Neural progenitor cell (in vitro differentiated cells): ENCODE results near the gene RAB17.

Experiments
- EZH2phosphoT487 ChIP-seq: fragments of 200-600 bp; sonication (generic); IDR thresholded peaks from 2 replicates; pipeline ENCODE4 v1.6.1; 2017; ENCODE audit warnings: antibody characterized with exemption
- TF ChIP-seq, protein P1 (sequence below): fragments of 200-600 bp; sonication (generic); IDR thresholded peaks from 2 replicates; pipeline ENCODE4 v1.5.1; 2017; ENCODE audit warnings: antibody characterized with exemption, mild to moderate bottlenecking

DNA sequence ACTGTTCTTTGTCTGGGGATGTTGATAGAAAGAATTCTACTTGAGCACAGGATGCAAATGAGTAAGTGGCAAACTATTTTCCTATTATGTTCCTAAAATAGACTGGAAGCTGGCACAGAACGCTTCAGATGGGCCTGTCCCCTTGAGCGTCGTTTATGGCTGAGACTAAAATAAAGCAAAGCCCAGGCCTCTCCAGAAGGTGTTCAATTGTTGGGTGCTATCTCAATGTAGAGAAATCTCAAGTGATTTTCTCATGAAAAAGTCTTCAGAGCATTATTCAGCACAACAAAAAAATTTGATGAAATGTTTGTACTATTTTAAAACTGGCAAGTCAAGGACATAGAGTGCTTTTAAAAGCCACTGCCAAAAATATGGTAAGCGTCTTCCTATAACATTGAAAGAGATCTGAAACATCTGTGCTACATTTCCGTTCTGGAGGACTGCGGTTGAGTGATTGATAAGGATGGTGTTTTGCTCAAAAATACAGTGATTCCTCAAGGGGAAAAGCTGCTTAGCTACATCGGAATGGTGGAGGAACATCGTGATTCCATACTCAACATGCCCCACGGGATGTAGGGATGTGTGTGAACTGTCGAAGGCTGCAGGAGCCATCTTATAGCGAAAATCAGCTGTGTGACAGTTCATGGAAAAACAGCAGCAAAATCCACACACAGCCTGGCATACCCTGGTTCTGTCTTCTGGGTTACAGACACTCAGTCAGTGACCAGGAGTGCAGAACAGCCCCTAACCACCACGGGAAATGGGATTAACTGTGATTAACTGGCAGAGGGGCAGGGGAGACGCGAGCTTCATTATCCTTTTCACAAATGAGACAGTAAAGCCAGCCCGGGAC lies 26.4 kb upstream of the RAB17 start:
- TF ChIP-seq, protein P1, sequence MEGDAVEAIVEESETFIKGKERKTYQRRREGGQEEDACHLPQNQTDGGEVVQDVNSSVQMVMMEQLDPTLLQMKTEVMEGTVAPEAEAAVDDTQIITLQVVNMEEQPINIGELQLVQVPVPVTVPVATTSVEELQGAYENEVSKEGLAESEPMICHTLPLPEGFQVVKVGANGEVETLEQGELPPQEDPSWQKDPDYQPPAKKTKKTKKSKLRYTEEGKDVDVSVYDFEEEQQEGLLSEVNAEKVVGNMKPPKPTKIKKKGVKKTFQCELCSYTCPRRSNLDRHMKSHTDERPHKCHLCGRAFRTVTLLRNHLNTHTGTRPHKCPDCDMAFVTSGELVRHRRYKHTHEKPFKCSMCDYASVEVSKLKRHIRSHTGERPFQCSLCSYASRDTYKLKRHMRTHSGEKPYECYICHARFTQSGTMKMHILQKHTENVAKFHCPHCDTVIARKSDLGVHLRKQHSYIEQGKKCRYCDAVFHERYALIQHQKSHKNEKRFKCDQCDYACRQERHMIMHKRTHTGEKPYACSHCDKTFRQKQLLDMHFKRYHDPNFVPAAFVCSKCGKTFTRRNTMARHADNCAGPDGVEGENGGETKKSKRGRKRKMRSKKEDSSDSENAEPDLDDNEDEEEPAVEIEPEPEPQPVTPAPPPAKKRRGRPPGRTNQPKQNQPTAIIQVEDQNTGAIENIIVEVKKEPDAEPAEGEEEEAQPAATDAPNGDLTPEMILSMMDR: no peak
- TF ChIP-seq EZH2phosphoT487: no peak
